Vagina (tissue), 2 donors: ENCODE results near the gene GJC2. TPM values are rescaled to one million over a fixed set of nuclear protein-coding genes. Genes with fewer than 3 reads are reported as not detected.

Experiments
- DNase-seq, 2 donors: peaks; one replicate each; pipeline ENCODE4 v3.0.0-alpha.2; 2017; ENCODE audit errors: extremely low spot score in 2 of 2
- H3K27ac ChIP-seq: fragments of 200-600 bp; sonication (generic); one replicate; pipeline ENCODE4 v1.5.1; 2019
- H3K27me3 ChIP-seq: fragments of 200-600 bp; sonication (generic); one replicate; pipeline ENCODE4 v1.5.1; 2019
- H3K36me3 ChIP-seq, 2 donors: fragments of 200-600 bp; sonication (generic); one replicate each; pipeline ENCODE4 v1.5.1; 2017 to 2019
- H3K4me1 ChIP-seq: fragments of 200-600 bp; sonication (generic); one replicate; pipeline ENCODE4 v1.5.1; 2019
- H3K4me3 ChIP-seq, 2 donors: fragments of 200-600 bp; sonication (generic); 1 replicate in 1 of 2; 2 replicates in 1 of 2; pipeline ENCODE4 v1.5.1; 2016 to 2019
- H3K9me3 ChIP-seq: fragments of 200-600 bp; sonication (generic); one replicate; pipeline ENCODE4 v1.5.1; 2019
- POLR2A ChIP-seq, 2 donors: fragments of 450-650 bp; IDR thresholded peaks; one replicate each; pipeline ENCODE4 v1.6.1; 2017; ENCODE audit warnings: antibody characterized with exemption in 2 of 2, mild to moderate bottlenecking in 2 of 2, moderate library complexity in 2 of 2
- POLR2AphosphoS5 ChIP-seq, 2 donors: sonication (generic); formaldehyde crosslinking; IDR thresholded peaks; one replicate each; pipeline ENCODE4 v1.9.0; 2017; ENCODE audit warnings: antibody characterized with exemption in 2 of 2, mild to moderate bottlenecking in 2 of 2, low read depth in 1 of 2; ENCODE audit not compliant: insufficient read depth in 1 of 2
- intact Hi-C: fragments of 100-400 bp; cut with DNase I; formaldehyde crosslinking; loops from one replicate; pipeline ENCODE4 v1.15.1; 2023
- total RNA-seq: library from RNA; depleted of rRNA; stranded (reverse); fragments of >200 nt; gene quantifications from one replicate; pipeline ENCODE4 v1.2.3, GENCODE V29; 2016
- TF ChIP-seq, protein P1 (sequence below), 3 experiments: fragments of 450-650 bp in 2 of 3; fragments of 200-600 bp in 1 of 3; sonication (generic) in 1 of 3; IDR thresholded peaks; one replicate each; pipeline ENCODE4 v1.5.1; 2017 to 2019; ENCODE audit warnings: antibody characterized with exemption in 3 of 3, mild to moderate bottlenecking in 2 of 3, moderate library complexity in 2 of 3

Gene GJC2
- total RNA-seq, 1 donor from 2014 or later: 4.4 TPM

DNA sequence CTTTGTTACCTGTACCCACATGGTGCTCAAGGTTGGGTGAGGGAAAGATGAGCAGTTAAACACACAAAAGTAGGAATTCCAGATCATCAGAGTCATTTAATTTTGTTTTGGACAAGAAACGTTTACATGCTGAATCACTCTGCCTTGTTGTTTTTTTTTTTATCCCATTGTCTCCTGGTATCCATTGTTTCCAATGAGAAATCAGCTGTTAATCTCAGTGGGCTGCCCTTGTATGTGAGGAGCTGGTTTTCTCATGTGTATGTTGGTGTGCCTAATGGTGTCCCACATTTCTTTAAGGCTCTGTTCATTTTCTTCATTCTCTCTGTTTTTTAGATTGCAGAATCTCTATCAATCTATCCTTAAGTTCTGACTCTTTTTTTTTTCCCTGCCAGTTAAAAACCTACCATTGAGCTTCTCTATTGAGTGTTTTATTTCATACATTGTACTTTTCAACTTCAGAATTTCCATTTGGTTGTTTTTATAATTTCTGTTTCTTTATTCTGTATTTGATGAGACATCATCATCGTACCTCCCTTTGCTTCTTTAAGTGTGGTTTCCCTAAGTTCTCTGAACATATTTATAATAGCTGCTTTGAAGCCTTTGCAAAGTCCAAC lies 49.4 kb downstream of the GJC2 start:
- H3K4me3 ChIP-seq: no peak overlapping the region
- TF ChIP-seq, protein P1, sequence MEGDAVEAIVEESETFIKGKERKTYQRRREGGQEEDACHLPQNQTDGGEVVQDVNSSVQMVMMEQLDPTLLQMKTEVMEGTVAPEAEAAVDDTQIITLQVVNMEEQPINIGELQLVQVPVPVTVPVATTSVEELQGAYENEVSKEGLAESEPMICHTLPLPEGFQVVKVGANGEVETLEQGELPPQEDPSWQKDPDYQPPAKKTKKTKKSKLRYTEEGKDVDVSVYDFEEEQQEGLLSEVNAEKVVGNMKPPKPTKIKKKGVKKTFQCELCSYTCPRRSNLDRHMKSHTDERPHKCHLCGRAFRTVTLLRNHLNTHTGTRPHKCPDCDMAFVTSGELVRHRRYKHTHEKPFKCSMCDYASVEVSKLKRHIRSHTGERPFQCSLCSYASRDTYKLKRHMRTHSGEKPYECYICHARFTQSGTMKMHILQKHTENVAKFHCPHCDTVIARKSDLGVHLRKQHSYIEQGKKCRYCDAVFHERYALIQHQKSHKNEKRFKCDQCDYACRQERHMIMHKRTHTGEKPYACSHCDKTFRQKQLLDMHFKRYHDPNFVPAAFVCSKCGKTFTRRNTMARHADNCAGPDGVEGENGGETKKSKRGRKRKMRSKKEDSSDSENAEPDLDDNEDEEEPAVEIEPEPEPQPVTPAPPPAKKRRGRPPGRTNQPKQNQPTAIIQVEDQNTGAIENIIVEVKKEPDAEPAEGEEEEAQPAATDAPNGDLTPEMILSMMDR (IDR thresholded peaks at IDR 0.05): no peak
- TF ChIP-seq POLR2A (IDR thresholded peaks at IDR 0.05) (no peak), POLR2AphosphoS5 (IDR thresholded peaks at IDR 0.05; ENCODE audit: insufficient read depth in 1 of 2, low read depth in 1 of 2) (no peak)
- H3K4me1 ChIP-seq: no peaks in the 10 kb centered on the region
- no peaks in the 10 kb centered on the region for H3K27me3 ChIP-seq
- peaks cover 14% of the 10 kb centered on the region for H3K9me3 ChIP-seq
- no peak overlapping the region for H3K27ac ChIP-seq
- no peak for DNase-seq
- intact Hi-C loops: no loop called here
- H3K36me3 ChIP-seq: peaks cover 0 to 5% of the 10 kb centered on the region in 2 donors

DNA sequence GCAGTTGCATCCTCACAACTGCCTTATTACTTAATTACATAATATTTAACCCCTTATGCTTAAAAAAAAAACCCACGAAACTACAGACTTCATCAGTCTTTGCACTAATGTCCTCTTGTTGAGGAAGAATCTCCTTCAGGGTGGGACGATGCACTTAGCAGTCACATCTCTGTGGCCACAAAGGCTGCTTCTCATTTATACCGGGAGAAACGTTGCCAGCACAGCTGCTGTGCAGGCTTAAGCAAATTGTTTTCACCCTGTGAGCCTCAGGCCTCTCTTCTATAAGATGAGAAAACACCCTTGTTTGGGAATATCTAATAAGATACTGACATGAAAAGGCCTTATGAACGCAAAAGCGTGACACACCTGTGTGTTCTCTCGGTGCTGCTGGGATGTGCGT lies 55.2 kb downstream of the GJC2 start:
- Histone ChIP-seq H3K4me3 (no peak overlapping the region), H3K27ac (no peak overlapping the region), H3K9me3 (no peaks in the 10 kb centered on the region), H3K36me3 (no peaks in the 10 kb centered on the region), H3K4me1 (peaks cover 13% of the 10 kb centered on the region), H3K27me3 (no peaks in the 10 kb centered on the region)
- intact Hi-C loops: no loop called here
- TF ChIP-seq POLR2AphosphoS5 (IDR thresholded peaks at IDR 0.05; ENCODE audit: insufficient read depth in 1 of 2, low read depth in 1 of 2): no peak
- no peak for TF ChIP-seq POLR2A (IDR thresholded peaks at IDR 0.05)
- TF ChIP-seq, protein P1 (IDR thresholded peaks at IDR 0.05): no peak
- no peak for DNase-seq

DNA sequence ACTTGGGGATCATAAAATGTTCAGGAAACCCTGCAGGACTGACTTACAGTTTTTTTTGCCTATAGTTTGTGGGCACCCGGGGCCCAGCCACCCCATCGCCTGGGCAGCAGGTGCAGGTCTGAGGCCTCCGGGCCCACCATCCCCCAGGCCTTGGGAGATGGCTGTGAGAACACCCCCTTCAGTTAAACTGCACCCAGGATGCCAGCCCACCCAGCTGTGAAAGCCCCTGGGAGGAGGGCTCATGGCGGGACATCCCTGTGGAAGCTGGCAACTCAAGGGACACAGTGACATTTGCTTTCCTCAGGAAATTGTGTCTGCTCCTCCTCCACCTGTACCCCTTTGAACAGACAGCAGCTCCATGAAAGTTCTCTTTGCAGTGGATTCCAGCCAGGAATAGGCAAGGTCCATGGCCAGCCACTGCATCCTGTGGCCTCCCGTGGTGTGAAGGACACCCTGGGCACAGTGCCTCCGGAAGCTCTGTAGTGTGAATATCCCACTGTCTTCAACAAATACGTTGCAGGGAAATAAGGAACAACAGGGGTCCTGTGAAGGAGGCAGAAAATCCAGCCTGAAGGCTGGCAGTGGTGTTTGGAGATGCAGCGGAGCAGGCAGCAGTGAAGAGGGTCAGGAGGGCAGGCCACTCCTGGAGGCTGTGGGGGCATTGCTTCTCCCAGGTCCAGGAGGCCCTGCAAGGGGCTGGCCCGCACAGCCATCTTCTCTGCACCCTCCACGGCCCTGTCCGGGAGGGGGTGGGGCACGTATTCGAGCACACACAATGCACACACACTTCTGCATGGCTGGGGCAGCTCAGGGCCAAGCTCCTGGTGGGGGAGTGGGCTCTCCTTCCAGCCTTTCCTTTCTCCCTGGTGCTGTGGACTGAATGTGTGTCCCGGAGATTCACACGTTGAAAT lies 56.1 kb downstream of the GJC2 start:
- TF ChIP-seq POLR2AphosphoS5 (IDR thresholded peaks at IDR 0.05; ENCODE audit: insufficient read depth in 1 of 2, low read depth in 1 of 2) (no peak), POLR2A (IDR thresholded peaks at IDR 0.05) (no peak)
- TF ChIP-seq, protein P1 (IDR thresholded peaks at IDR 0.05): no peak
- peaks cover 13% of the 10 kb centered on the region for H3K4me1 ChIP-seq
- H3K36me3 ChIP-seq: no peaks in the 10 kb centered on the region
- DNase-seq: peak in 1 of 2 donors; percentile 70
- no peaks in the 10 kb centered on the region for H3K9me3 ChIP-seq
- no peaks in the 10 kb centered on the region for H3K27me3 ChIP-seq
- intact Hi-C loops: no loop called here
- no peak overlapping the region for H3K4me3 ChIP-seq
- H3K27ac ChIP-seq: no peak overlapping the region

DNA sequence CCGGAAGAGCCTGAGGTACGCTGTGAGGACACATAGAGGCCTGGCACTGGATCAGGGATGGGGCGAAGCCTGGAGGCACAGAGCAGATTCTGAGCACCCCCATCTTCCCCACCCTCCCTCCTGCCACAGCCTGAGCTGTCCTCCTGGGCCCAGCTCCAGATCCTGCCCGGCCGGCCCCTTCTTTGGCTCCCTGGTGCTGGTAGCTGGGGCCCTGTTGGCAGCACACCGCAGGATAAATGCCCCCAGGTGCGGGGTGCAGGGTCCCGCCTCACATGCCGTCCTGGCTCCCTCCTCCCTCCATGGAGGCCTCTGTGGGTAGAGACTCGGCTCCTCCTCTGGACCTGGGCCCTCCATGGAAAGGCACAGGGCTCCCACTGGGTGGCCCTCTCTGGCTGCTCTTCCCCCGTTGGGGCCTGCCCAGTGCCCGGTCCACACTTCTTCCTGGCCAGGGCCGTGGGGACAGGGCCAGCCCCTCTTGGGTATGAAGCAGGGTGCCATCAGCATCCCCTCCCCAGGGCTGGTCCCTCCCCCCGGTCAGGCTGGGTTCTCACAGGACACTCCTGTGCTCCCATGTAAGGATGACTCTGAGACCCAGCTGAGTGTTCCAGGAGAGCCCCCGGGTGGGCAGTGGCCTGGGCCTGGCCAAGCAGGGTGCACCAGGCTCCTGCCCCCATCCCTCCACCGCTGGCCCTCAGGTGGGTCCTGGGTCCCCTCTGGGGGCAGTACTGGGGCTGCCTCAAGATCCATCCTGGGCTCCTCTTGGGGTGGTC lies 57.0 kb downstream of the GJC2 start:
- Histone ChIP-seq H3K36me3 (no peaks in the 10 kb centered on the region), H3K9me3 (no peaks in the 10 kb centered on the region), H3K27me3 (no peaks in the 10 kb centered on the region), H3K4me1 (peaks cover 13% of the 10 kb centered on the region), H3K4me3 (no peak overlapping the region), H3K27ac (no peak overlapping the region)
- peak in 1 of 2 donors; percentile 90 for DNase-seq
- no peak for TF ChIP-seq POLR2AphosphoS5 (IDR thresholded peaks at IDR 0.05; ENCODE audit: insufficient read depth in 1 of 2, low read depth in 1 of 2)
- TF ChIP-seq, protein P1 (IDR thresholded peaks at IDR 0.05): no peak
- intact Hi-C loops: no loop called here
